D341Med (cell line): ENCODE results near the gene CDR2.
"Not testable (repeated sequence)": the region's sequence is repeated elsewhere in the genome, so short reads cannot be mapped to it uniquely, and the experiment has no call there.

ENCODE experiments used
- DNase-seq: peaks from one replicate; pipeline ENCODE4 v3.0.0; 2012; ENCODE audit warnings: low spot score

Gene CDR2

DNA sequence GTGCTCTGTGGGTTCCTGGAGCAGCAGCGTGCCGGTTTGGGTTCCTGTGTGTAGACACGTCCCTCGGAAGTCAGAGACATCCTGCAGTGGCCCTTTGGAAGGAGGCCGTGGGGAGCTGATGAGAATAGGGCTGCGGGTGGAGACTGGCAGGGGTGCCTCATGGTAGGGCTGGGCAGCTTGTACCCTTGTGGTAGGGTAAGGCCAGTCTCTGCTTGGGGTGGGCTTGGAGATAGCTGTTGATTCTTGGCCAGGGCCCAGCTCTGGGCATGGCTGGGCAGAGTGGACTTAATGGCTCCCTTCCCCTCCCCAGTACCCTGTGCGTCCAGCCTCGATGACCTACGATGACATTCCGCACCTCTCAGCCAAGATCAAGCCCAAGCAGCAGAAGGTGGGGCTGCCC lies 66.6 kb downstream of the CDR2 start:
- DNase-seq = no peak

DNA sequence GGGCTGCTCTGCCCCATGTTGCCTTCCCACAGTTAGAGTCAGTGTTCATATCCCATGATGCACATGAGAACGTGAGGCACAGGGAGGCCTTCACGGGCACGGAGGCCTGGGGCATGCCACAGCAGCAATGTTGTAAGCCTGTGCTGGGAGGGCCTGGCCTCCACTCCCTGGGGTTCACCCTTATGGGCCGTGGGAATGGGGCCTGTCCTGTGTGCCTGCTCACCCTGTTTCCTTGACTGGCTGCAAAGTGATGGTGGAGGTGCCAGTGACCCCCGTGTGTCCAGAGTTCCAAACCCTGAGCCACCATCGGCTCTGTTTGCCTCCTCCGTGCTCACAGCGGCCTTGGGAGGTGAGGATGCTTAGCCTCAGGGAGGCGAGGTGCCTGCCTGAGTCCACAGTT lies 67.6 kb downstream of the CDR2 start:
- DNase-seq = no peak

DNA sequence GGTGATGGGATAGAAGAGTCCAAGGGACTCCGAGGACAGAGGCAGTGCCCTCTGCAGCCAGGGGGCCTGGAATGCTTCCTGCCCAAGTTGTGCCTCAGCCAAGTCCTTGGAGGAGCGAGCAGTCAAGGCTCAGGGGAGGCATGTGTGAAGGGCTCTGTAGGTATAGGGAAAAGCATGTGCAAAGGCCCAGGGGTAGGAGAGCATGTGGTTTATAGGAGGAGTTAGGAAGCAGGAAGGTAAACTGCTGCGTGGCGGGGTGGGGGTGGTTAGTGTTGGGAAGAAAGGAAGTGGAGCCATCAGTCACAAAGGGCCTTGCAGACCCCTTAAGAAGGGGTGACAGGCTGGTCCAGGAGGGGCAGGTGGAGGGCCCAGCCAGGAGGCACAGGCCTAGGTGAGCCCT lies 70.0 kb downstream of the CDR2 start:
- DNase-seq = no peak

DNA sequence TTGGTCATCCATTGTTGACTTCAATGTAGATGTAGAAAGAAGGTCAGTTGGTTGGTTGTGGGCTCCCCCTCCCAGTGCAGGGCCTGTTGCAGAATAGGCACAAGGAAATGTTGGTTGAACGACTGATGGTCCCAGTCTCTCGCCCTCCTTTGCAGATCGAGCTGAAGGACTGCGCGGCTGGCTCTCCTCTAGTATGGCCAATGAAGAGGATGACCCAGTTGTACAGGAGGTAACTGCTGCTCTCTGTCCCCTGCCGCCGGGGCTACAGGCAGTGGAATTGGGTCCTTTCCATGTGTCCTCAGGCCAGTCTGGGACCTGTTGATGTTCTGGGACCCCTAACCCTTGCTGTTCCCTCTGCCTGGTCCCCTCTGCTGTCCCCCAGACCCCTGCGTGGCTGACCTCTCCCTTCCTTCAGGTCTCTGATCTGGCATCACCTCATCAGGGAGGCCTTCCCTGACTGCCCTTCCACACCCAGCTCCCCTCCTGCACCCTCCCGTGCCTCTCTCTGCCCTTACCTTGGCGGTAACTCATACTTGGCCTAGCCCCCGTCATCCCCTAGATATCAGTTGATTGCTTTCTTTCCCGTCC lies 71.5 kb downstream of the CDR2 start:
- no peak for DNase-seq

DNA sequence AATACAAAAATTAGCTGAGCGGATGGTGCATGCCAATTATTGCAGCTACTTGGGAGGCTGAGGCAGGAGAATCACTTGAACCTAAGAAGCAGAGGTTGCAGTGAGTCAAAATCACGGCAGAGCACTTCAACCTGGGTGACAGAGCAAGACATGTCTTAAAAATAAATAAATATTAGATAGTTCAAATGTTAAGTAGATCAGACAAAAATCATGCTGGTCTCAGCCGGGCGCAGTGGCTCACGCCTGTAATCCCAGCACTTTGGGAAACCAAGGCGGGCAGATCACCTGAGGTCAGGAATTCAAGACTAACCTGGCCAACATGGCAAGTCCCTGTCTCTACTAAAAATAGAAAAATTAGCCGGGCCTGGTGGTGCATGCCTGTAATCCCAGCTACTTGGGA lies 73.0 kb downstream of the CDR2 start:
- DNase-seq = not testable (repeated sequence)

DNA sequence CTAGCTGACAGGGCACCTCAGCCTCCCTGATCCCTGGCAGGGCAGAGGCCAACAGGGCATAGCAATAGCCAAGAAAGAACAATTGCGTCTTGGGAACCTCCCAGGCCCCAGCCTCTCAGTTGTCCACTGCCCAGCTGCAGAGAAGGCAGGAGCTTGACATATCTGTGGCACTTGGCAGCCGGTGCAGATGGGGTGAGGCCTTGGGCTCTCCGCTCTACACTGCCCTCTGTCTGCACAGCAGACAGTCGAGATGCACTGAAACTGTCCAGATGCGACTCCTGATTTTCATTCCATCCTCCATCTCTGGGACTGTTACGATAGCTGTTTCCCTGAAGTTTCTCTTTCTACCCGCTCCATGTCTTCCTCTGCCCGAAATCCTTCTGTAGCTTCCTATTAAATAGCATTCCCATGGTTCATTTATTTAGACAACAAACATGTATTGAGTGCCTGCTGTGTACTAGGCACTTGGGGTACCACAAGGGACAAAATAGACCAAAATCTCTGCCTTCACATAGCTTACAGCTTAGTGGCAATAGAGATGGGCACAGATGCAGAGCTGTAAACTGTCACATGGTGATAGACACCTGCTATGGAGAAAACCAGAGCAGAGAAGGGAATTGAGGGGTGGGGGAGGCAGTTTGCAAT lies 73.9 kb downstream of the CDR2 start:
- DNase-seq = peak; percentile 77

DNA sequence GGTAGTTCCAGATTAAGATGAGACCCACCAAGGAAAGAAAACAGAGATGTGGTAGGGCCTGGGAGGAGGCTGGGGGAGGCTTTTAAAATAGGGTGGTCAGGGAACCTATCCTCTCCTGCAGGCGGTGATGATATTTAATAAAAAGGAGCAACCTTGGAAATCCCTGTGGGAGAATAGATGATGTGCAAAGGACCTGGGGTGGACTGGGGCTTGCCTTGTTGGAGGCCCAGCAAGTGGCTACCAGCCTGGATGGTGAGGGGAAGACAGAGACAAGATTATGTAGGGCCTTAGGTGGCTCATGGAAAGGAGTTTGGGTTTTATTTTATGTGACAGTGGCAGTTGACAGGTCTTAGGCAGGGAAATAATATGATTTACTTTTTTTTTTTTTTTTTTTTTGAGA lies 75.4 kb downstream of the CDR2 start:
- DNase-seq = no peak

DNA sequence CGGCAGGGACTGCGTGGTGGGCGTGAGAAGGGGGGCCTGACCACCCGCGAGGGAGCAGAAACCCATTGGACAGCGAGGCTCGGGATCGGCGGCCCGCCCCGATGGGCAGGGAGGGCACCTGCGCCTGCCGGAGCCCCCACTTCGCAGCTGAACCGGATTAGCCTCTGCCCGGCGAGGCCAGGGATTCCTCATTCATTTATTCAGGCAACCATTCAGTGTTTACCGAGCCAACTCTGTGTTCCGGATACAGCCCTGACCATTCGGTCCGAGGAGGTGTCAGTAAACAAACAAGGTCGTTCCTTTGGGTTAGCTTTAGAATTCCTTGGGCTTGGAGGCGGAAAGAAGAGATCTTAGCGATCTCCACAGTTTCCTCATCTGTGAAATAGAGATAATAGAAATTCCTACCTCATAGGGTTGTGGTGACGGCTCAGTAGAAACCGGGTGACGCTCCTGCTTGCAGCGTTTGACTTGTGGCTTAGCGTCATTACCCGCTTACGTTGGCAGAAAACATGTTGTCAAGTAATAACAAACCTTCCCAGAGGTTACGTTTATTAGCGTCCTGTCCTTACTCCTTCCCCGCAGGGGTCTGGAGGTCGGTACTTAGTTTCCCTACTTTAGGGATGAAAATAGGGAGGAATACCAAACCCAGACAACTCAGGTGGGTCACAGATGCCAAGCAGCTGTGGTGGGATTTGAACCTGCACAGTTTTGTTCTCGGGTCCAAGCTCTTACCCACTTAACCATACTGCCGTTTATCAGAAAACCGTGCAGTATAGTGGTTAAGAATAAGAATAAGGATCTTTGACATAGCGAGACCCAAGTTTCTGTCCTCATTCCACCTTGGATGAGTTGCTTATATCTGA lies 76.3 kb downstream of the CDR2 start:
- DNase-seq = peak; percentile 71

DNA sequence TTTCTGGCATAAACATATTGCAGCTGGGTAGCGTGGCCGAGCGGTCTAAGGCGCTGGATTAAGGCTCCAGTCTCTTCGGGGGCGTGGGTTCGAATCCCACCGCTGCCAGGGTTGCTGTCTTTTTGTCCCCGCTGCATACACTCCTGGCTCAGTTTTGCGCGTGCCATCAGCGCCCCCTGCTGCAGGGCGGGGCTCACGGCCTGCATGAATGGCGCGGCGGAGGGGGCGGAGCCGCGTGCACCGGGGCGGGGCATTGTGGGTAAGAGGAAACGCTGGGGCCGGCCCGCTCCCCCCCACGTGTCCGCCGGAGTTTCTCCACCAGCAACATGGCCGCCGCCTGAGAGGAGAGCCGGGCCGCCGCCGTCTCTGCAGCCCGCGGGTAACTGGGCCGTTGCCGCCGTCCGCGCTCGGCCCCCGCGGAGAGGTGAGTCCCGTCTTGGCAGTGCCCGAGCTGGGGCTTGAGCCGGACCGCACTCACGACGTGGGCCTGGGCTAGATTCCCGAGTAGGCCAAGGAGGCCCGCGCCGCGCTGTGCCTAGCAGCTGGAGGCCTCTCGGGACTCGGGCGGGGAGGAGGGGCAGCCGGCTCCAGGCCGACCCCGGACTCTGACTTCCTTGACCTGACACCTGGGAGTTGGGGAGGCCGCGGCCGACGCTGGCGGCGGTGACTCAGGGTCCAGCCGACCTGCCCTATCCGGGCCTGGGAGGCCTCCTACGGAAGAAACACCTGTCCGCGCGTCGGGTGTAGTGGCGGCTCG lies 77.1 kb downstream of the CDR2 start, which contains the start of gene POLR3E:
TSS of gene POLR3E (plus strand) at position 296 of the 757 bp plus-strand sequence. CDS start 5,560 bp downstream, outside the sequence.
- peak; percentile 92 for DNase-seq

DNA sequence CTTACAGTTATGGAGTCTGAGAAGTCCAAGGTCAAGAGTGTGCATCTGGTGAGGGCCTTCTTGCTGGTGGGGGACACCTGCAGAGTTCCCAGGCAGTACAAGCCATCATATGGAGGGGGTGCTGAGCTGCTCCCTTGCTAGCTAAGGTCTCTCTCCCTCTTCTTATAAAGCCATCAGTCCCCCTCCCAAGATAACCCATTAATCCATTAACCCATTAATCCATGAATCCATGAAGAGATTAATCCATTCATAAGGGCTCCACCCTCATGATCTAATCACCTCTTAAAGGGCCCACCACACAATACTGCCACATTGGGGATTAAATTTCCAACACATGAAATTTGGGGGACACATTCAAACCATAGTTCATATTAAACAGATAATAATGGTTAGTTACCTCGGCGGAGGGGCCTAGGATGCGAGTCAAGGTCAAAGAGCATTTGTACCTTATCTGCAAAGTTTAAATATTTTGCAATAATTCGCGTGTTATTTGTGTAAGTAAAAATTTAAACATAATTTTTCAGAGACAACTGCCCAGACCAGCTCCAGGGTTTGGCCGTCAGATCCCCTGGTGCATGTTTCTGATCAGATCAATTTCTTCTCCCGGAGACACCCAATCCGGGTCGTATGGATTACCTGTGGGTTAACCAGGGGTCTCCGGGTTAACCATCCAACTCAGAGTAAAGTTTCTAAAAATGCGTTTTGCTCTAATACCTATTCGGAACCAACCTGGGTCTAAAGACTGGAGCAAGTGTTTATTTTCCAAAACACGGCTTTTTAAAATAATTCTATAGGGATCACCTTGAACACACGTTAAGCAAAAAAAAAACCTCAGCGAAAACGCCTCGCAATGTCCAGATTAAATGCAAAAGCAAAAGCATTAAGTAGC lies 78.0 kb downstream of the CDR2 start:
- DNase-seq = no peak
